Stomach (tissue), 4 donors: ENCODE data around the gene ZNF787.

ENCODE experiments used
- EP300 ChIP-seq: sonication (generic); formaldehyde crosslinking; IDR thresholded peaks from one replicate; pipeline ENCODE4 v1.6.1; 2017; ENCODE audit warnings: antibody characterized with exemption
- POLR2A ChIP-seq, 4 donors: fragments of 450-650 bp; IDR thresholded peaks; one replicate each; pipeline ENCODE4 v1.6.1; 2016; ENCODE audit warnings: antibody characterized with exemption in 4 of 4, control low read depth in 2 of 4, mild to moderate bottlenecking in 1 of 4, moderate library complexity in 1 of 4
- POLR2AphosphoS5 ChIP-seq, 3 donors: sonication (generic); formaldehyde crosslinking; IDR thresholded peaks; one replicate each; pipeline ENCODE4 v1.6.1; 2016; ENCODE audit warnings: antibody characterized with exemption in 3 of 3
- TF ChIP-seq, protein P1 (sequence below), 7 experiments: fragments of 450-650 bp in 4 of 7; fragments of 200-600 bp in 3 of 7; sonication (generic) in 3 of 7; IDR thresholded peaks; one replicate each; pipeline ENCODE4 v1.5.1; 2016 to 2019; ENCODE audit warnings: antibody characterized with exemption in 7 of 7, control low read depth in 2 of 7, mild to moderate bottlenecking in 1 of 7

DNA sequence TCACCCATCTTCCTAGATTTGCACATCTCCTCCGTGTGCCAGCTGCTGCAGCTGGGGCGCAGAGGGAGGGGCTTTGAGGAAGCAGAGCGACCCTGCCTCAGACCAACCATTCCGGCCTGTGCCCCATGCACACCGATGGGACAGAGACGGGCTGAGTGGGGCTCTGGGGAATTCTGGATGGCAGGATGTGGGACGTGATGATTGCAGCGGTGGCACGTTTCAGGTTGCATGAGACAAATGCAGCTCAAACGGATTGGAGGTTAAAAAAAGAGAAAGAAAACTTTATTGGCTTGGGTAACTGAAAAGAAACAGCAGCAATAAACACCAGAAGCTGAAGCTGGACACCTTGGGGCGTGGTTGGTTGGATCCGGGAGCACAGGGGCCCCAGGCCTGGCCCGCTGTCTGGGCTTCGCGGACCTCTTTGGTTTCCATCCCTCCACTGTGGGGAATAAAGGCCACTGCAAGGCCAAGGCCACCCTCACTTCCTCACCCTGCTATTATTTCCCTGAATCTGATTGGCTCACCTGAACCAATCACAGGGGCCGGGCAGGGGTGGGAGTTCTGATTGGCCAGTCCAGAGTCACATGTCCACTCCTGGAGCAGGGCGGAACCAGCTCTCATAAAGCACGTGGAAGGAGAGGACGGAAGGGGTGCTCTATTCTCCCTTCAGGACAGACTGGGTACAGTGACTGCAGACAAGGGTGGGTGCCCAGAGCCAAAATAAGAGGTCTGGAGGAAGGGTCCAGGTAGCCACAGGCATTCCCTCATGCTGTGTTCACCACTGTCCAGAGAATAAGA, 6.1 kb upstream of the ZNF787 start:
- no peak for TF ChIP-seq POLR2A (IDR thresholded peaks at IDR 0.05)
- TF ChIP-seq, protein P1, sequence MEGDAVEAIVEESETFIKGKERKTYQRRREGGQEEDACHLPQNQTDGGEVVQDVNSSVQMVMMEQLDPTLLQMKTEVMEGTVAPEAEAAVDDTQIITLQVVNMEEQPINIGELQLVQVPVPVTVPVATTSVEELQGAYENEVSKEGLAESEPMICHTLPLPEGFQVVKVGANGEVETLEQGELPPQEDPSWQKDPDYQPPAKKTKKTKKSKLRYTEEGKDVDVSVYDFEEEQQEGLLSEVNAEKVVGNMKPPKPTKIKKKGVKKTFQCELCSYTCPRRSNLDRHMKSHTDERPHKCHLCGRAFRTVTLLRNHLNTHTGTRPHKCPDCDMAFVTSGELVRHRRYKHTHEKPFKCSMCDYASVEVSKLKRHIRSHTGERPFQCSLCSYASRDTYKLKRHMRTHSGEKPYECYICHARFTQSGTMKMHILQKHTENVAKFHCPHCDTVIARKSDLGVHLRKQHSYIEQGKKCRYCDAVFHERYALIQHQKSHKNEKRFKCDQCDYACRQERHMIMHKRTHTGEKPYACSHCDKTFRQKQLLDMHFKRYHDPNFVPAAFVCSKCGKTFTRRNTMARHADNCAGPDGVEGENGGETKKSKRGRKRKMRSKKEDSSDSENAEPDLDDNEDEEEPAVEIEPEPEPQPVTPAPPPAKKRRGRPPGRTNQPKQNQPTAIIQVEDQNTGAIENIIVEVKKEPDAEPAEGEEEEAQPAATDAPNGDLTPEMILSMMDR (IDR thresholded peaks at IDR 0.05) = no peak
- no peak for TF ChIP-seq POLR2AphosphoS5 (IDR thresholded peaks at IDR 0.05)
- TF ChIP-seq EP300 = no peak
